Thoracic aorta (tissue), 2 donors: ENCODE measurements around the gene C5orf63. TPM values are rescaled to one million over a fixed set of nuclear protein-coding genes. Genes with fewer than 3 reads are reported as not detected.
"Not testable (repeated sequence)": the region's sequence is repeated elsewhere in the genome, so short reads cannot be mapped to it uniquely, and the experiment has no call there.

ENCODE experiments used
- ATAC-seq: fragments of 150-250 bp; one replicate; pipeline ENCODE4 v1.8.0; 2017; ENCODE audit warnings: low read depth; ENCODE audit not compliant: insufficient number of reproducible peaks, low FRiP score
- DNase-seq: peaks from one replicate; pipeline ENCODE4 v3.0.0-alpha.2; 2020; ENCODE audit warnings: low spot score
- H3K27ac ChIP-seq, 2 donors: fragments of 200-600 bp; sonication (generic); 1 replicate in 1 of 2; 2 replicates in 1 of 2; pipeline ENCODE4 v1.5.1; 2016; ENCODE audit warnings: mild to moderate bottlenecking in 2 of 2, moderate library complexity in 2 of 2
- H3K27me3 ChIP-seq: fragments of 200-600 bp; sonication (generic); replicated peaks from 2 replicates; pipeline ENCODE4 v1.6.0; 2016; ENCODE audit warnings: mild to moderate bottlenecking; ENCODE audit not compliant: insufficient read depth
- H3K36me3 ChIP-seq: fragments of 200-600 bp; sonication (generic); one replicate; pipeline ENCODE4 v1.5.1; 2016
- H3K4me1 ChIP-seq, 2 donors: fragments of 200-600 bp; sonication (generic); 1 replicate in 1 of 2; 2 replicates in 1 of 2; pipeline versions ENCODE4 v1.5.1 to v1.6.0; 2016; ENCODE audit warnings: low read depth in 2 of 2, mild to moderate bottlenecking in 1 of 2; ENCODE audit not compliant: control insufficient read depth in 1 of 2
- H3K4me3 ChIP-seq: fragments of 200-600 bp; sonication (generic); 2 replicates; pipeline ENCODE4 v1.5.1; 2016; ENCODE audit warnings: mild to moderate bottlenecking
- H3K9me3 ChIP-seq: fragments of 200-600 bp; sonication (generic); 2 replicates; pipeline ENCODE4 v1.5.1; 2016
- CTCF ChIP-seq: fragments of 200-600 bp; sonication (generic); IDR thresholded peaks from one replicate; pipeline ENCODE4 v1.5.1; 2019; ENCODE audit warnings: antibody characterized with exemption
- total RNA-seq, 2 donors: library from RNA; depleted of rRNA; stranded (reverse); fragments of >200 nt; gene quantifications; one replicate each; pipeline versions ENCODE4 v1.1.0 to v1.2.3, GENCODE V29; 2016

Gene C5orf63
- total RNA-seq, 2 donors from 2014 or later: 1.1 to 2.0 TPM

GRCh38 chr5:127008300-127008975 is 64.9 kb downstream of the C5orf63 start:
- H3K9me3 ChIP-seq: no peaks in the 10 kb centered on the region
- ATAC-seq (no peak), DNase-seq (no peak)
- no peaks in the 10 kb centered on the region for H3K36me3 ChIP-seq
- no peak overlapping the region for H3K4me3 ChIP-seq
- H3K4me1 ChIP-seq: peaks cover 0 to 10% of the 10 kb centered on the region in 2 donors
- H3K27me3 ChIP-seq: no peaks in the 10 kb centered on the region
- H3K27ac ChIP-seq: no peak overlapping the region
- TF ChIP-seq CTCF: no peak

- H3K4me1 ChIP-seq: peaks cover 0 to 10% of the 10 kb centered on the region in 2 donors
- no peaks in the 10 kb centered on the region for H3K36me3 ChIP-seq
- H3K4me3 ChIP-seq: no peak overlapping the region
- TF ChIP-seq CTCF: no peak
- no peaks in the 10 kb centered on the region for H3K27me3 ChIP-seq
- DNase-seq (no peak), ATAC-seq (no peak)
- H3K27ac ChIP-seq: no peak overlapping the region
- H3K9me3 ChIP-seq: no peaks in the 10 kb centered on the region
These were observed 65.8 kb downstream of the C5orf63 start for GRCh38 chr5:127007522-127007921.

- no peak overlapping the region for H3K4me3 ChIP-seq
- ATAC-seq (no peak), DNase-seq (no peak)
- no peaks in the 10 kb centered on the region for H3K27me3 ChIP-seq
- H3K4me1 ChIP-seq: peaks cover 0 to 7% of the 10 kb centered on the region in 2 donors
- no peak for TF ChIP-seq CTCF
- H3K9me3 ChIP-seq: no peaks in the 10 kb centered on the region
- H3K36me3 ChIP-seq: no peaks in the 10 kb centered on the region
- no peak overlapping the region for H3K27ac ChIP-seq
These were observed 66.6 kb downstream of the C5orf63 start for GRCh38 chr5:127006744-127007143.

GRCh38 chr5:127005282-127005681 is 68.0 kb downstream of the C5orf63 start:
- not testable (repeated sequence) for H3K27ac ChIP-seq, H3K4me3 ChIP-seq, ATAC-seq, H3K4me1 ChIP-seq, H3K9me3 ChIP-seq, H3K36me3 ChIP-seq, H3K27me3 ChIP-seq, DNase-seq

- no peaks in the 10 kb centered on the region for H3K27me3 ChIP-seq
- no peaks in the 10 kb centered on the region for H3K4me1 ChIP-seq
- no peaks in the 10 kb centered on the region for H3K36me3 ChIP-seq
- no peak overlapping the region for H3K4me3 ChIP-seq
- no peaks in the 10 kb centered on the region for H3K9me3 ChIP-seq
- no peak overlapping the region for H3K27ac ChIP-seq
- no peak for TF ChIP-seq CTCF
- DNase-seq (no peak), ATAC-seq (no peak)
These were observed 68.6 kb downstream of the C5orf63 start for GRCh38 chr5:127004721-127005120.
